Heart right ventricle (tissue), 16 donors: ENCODE measurements around the gene IGSF3. TPM values are rescaled to one million over a fixed set of nuclear protein-coding genes. Genes with fewer than 3 reads are reported as not detected.
A peak's percentile ranks its signal among the peaks of the same experiment; 100 is the strongest.

Experiments used
- ATAC-seq, 8 donors: fragments of 200-7000 bp; cut with Tn5 transposase; one replicate each; pipeline ENCODE4 v1.9.1; 2020; ENCODE audit warnings: mild to moderate bottlenecking in 8 of 8, moderate library complexity in 8 of 8, moderate number of reproducible peaks in 1 of 8
- DNase-seq, 2 donors: peaks; one replicate each; pipeline ENCODE4 v3.0.0-alpha.2; 2020
- H3K27ac ChIP-seq, 10 donors: fragments of 200-600 bp; sonication (generic) in 2 of 10; one replicate each; pipeline versions ENCODE4 v1.5.0 to v1.8.0; 2020 to 2022; ENCODE audit warnings: mild to moderate bottlenecking in 3 of 10
- H3K27me3 ChIP-seq, 7 donors: fragments of 200-600 bp; one replicate each; pipeline ENCODE4 v1.8.0; 2021 to 2022; ENCODE audit warnings: mild to moderate bottlenecking in 2 of 7
- H3K36me3 ChIP-seq, 9 donors: fragments of 200-600 bp; sonication (generic) in 1 of 9; one replicate each; pipeline versions ENCODE4 v1.5.0 to v1.8.0; 2020 to 2022; ENCODE audit warnings: mild to moderate bottlenecking in 2 of 9
- H3K4me1 ChIP-seq, 9 donors: fragments of 200-600 bp; sonication (generic) in 1 of 9; one replicate each; pipeline versions ENCODE4 v1.5.0 to v1.8.0; 2020 to 2022; ENCODE audit warnings: mild to moderate bottlenecking in 4 of 9
- H3K4me3 ChIP-seq, 10 donors: fragments of 200-600 bp; sonication (generic) in 2 of 10; one replicate each; pipeline versions ENCODE4 v1.5.0 to v1.8.0; 2020 to 2022; ENCODE audit warnings: mild to moderate bottlenecking in 7 of 10, moderate library complexity in 2 of 10
- H3K9me3 ChIP-seq, 11 donors: fragments of 200-600 bp in 10 of 11; sonication (generic) in 2 of 11; one replicate each; pipeline versions ENCODE4 v1.5.0 to v1.8.0; 2013 to 2022; ENCODE audit warnings: mild to moderate bottlenecking in 2 of 11, control low read depth in 1 of 11, moderate library complexity in 1 of 11
- WGBS, 2 donors: extraction: QIAGEN DNeasy Blood & Tissue Kit; methylation state at CpG; one replicate each; pipeline ENCODE4 v1.1.7; 2013; ENCODE audit warnings: inconsistent platforms in 1 of 2; 5-methylcytosine and 5-hydroxymethylcytosine counted together
- intact Hi-C, 10 donors: fragments of 100-400 bp; cut with DNase I; formaldehyde crosslinking; loops; one replicate each; pipeline versions ENCODE4 v1.11.1 to v1.14.2; 2022
- polyA plus RNA-seq, 2 donors: library from polyadenylated mRNA; stranded (reverse); fragments of 200-250 nt; gene quantifications; one replicate each; pipeline ENCODE4 v1.2.3, GENCODE V29; 2013
- total RNA-seq, 10 donors: library from RNA; stranded (reverse); fragmentation: NEBNext Ultra II Directional in 3 of 10; extraction: Animal tissue kit (Norgen Biotek cat#: 25700) in 3 of 10; gene quantifications; one replicate each; pipeline versions ENCODE4 v1.2.1 to v1.2.4, GENCODE V29; 2021 to 2023
- TF ChIP-seq, protein P1 (sequence below), 9 donors: fragments of 200-600 bp; sonication (generic) in 2 of 9; IDR thresholded peaks; one replicate each; pipeline versions ENCODE4 v1.5.0 to v1.8.0; 2021 to 2022; ENCODE audit warnings: antibody characterized with exemption in 9 of 9, mild to moderate bottlenecking in 5 of 9, moderate library complexity in 1 of 9
- donor health status: Arrhythmogenic right ventricular cardiomyopathy.
- donor health status: ischemic (EF 13 %, LVEDD 7.1; RV severe dilation, severe dysfunction).
- donor health status: healthy with polysubstance abuse.
- donor health status: DM: no; HTN: yes; CAD: no.
- donor health status: DM: no; HTN: no; CAD: no.
- donor health status: ischemic (EF 25% LVEDD 6.9; RV normal size, moderate dysfunction).
- donor health status: ischemic (EF 25% LVEDD 5.7; RV mildly dilated, moderate dysfunction).
- donor health status: healthy.
- donor health status: DM: yes; HTN: yes; CAD: no.
- donor health status: Ischemic cardiomyopathy.
- donor health status: ischemic (EF 35%, LVEDD 5.7; RV mildly dilated, moderate dysfunction).
- donor health status: nonischemic (EF 11% LVEDD 7.7; RV severe dilation, severe dysfunction).
- donor health status: DM: yes; HTN: yes; CAD: no.
- donor health status: PGD.
- donor health status: ischemic (EF 29% LVEDD 5.4; RV normal size, mild dysfunction).
- donor health status: nonischemic (EF 23%, LVEDD 6.1; RV moderate dilation, normal function).

Gene IGSF3
- total and polyA plus RNA-seq, 12 donors: 4.0 to 21.2 (median 12.8) TPM

DNA sequence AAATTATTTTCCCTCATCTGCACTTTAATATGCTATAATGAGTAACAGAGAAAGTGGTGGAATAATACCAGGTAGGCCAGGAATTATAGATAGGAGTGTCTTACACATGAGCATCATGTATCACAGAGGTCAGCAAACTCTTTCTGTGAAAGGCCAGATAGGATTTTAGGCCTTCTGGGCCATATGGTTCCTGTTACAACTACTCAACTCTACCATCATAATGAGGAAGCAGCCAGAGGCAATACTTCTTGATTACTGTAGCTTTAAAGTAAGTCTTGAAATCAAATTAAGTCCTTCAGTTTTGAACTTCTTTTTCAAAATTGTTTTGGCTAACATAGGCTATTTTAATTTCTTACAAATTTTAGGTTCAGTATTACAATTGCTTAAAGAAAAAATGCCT, 32.1 kb upstream of the IGSF3 start:
- TF ChIP-seq, protein P1, sequence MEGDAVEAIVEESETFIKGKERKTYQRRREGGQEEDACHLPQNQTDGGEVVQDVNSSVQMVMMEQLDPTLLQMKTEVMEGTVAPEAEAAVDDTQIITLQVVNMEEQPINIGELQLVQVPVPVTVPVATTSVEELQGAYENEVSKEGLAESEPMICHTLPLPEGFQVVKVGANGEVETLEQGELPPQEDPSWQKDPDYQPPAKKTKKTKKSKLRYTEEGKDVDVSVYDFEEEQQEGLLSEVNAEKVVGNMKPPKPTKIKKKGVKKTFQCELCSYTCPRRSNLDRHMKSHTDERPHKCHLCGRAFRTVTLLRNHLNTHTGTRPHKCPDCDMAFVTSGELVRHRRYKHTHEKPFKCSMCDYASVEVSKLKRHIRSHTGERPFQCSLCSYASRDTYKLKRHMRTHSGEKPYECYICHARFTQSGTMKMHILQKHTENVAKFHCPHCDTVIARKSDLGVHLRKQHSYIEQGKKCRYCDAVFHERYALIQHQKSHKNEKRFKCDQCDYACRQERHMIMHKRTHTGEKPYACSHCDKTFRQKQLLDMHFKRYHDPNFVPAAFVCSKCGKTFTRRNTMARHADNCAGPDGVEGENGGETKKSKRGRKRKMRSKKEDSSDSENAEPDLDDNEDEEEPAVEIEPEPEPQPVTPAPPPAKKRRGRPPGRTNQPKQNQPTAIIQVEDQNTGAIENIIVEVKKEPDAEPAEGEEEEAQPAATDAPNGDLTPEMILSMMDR (IDR thresholded peaks at IDR 0.05): no peak
- H3K4me3 ChIP-seq: no peak overlapping the region
- DNase-seq: no peak

DNA sequence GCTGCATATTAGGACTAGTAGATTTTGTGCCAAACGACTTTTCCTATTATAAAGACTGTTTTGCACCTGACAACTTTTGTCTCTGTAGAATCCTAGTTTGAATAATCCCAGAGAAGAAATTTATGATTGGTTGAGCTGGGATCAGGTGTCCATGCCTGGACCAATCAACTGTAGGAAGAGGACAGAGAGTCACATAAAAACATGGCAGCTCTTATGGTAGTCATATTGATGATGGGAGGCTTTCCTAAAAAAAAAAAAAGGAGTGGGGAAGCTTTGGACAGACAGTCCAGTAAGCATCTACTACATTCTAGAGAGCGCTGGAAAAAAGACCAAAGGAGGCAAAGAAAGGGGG, 30.7 kb upstream of the IGSF3 start:
- ATAC-seq (no peak), DNase-seq (no peak)
- no peaks in the 10 kb centered on the region for H3K4me1 ChIP-seq
- intact Hi-C loops: no loop called here
- no peak overlapping the region for H3K4me3 ChIP-seq
- no peaks in the 10 kb centered on the region for H3K27me3 ChIP-seq
- WGBS, 2 donors: 84 to 91% methylated on average over 2 of the region's 2 CpGs
- peaks cover 0 to 8% (median 0%) of the 10 kb centered on the region in 11 donors for H3K9me3 ChIP-seq
- no peaks in the 10 kb centered on the region for H3K36me3 ChIP-seq
- TF ChIP-seq, protein P1 (IDR thresholded peaks at IDR 0.05): no peak
- H3K27ac ChIP-seq: no peak overlapping the region

More for the DNA sequence above, 32.1 kb upstream of the IGSF3 start:
- Histone ChIP-seq H3K27me3 (no peaks in the 10 kb centered on the region), H3K27ac (no peak overlapping the region), H3K9me3 (peaks cover 0 to 8% (median 0%) of the 10 kb centered on the region in 11 donors), H3K36me3 (no peaks in the 10 kb centered on the region), H3K4me1 (no peaks in the 10 kb centered on the region)
- intact Hi-C loops: no loop called here
- ATAC-seq: no peak

GRCh38 chr1:116697548-116698243, 30.2 kb upstream of the IGSF3 start:
- 83 to 86% methylated on average over 4 of the region's 4 CpGs for WGBS, 2 donors
- H3K36me3 ChIP-seq: no peaks in the 10 kb centered on the region
- H3K9me3 ChIP-seq: peaks cover 0 to 8% (median 0%) of the 10 kb centered on the region in 11 donors
- DNase-seq (no peak), ATAC-seq (no peak)
- H3K4me3 ChIP-seq: no peak overlapping the region
- H3K27me3 ChIP-seq: no peaks in the 10 kb centered on the region
- intact Hi-C loops: no loop called here
- H3K27ac ChIP-seq: no peak overlapping the region
- TF ChIP-seq, protein P1 (IDR thresholded peaks at IDR 0.05): no peak
- no peaks in the 10 kb centered on the region for H3K4me1 ChIP-seq

DNA sequence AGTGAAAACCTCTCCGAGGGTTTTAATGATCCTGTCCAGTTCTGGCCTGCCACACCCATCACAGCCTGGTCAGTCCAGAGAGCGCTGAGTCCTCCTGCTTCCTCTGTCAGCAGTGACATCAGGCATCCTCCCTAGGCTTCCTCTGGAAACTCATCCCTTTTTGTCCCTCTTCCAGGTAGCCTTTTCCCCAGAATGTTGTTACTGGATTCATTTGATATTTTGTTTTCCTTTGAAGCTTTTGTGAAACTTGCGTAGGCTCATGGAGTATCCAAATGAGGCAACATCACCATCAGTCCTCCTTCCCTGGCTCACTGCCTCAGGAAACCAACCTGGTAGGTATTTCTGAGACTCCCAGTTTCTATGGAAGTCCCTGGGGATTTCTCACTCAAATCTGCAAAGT, 27.0 kb upstream of the IGSF3 start:
- Histone ChIP-seq H3K27me3 (no peaks in the 10 kb centered on the region), H3K36me3 (no peaks in the 10 kb centered on the region), H3K27ac (no peak overlapping the region), H3K4me1 (no peaks in the 10 kb centered on the region), H3K4me3 (no peak overlapping the region), H3K9me3 (no peaks in the 10 kb centered on the region)
- DNase-seq (no peak), ATAC-seq (peak in 3 of 8 donors; percentile 32 to 48 (median 34))
- TF ChIP-seq, protein P1 (IDR thresholded peaks at IDR 0.05): no peak
- 69 to 79% methylated on average over 3 of the region's 3 CpGs for WGBS, 2 donors
- intact Hi-C loops: no loop called here
